OCI-LY7 (cell line): ENCODE measurements around the gene ZBTB20. TPM values are rescaled to one million over a fixed set of nuclear protein-coding genes. Genes with fewer than 3 reads are reported as not detected.

Experiments used
- BruUV-seq: library from RNA; stranded (reverse); fragments of 400-500 nt; replicated peaks from 2 replicates; lab custom pipeline; 2021; lab: Mats Ljungman, UMichigan
- CTCF ChIA-PET: fragments of 300-600 bp; sonication (Branson Sonifier 250); formaldehyde crosslinking; loops from one replicate; lab custom pipeline; 2022; ENCODE audit warnings: antibody characterized with exemption; ENCODE audit not compliant: unreplicated experiment; lab: Charles Lee
- POLR2A ChIA-PET: fragments of 300-600 bp; sonication (Branson Sonifier 250); formaldehyde crosslinking; loops from one replicate; lab custom pipeline; 2022; ENCODE audit warnings: antibody characterized with exemption; lab: Charles Lee
- DNase-seq: peaks from one replicate; pipeline ENCODE4 v3.0.0-alpha.2; 2015; ENCODE audit warnings: low spot score
- H2AFZ ChIP-seq: fragments of 200-600 bp; sonication (generic), shearing (Covaris generic); 2 replicates; pipeline ENCODE4 v1.6.1; 2014; ENCODE audit warnings: mild to moderate bottlenecking, antibody characterized with exemption, low read length, moderate library complexity
- H3K27ac ChIP-seq: fragments of 200-600 bp; sonication (generic); 2 replicates; pipeline ENCODE4 v1.5.1; 2014; ENCODE audit warnings: mixed run types, low read depth, mild to moderate bottlenecking, moderate library complexity, low read length, inconsistent platforms; ENCODE audit not compliant: poor library complexity, severe bottlenecking
- H3K36me3 ChIP-seq: fragments of 200-600 bp; sonication (generic); 2 replicates; pipeline ENCODE4 v1.6.1; 2014; ENCODE audit warnings: mild to moderate bottlenecking, antibody characterized with exemption, low read length, moderate library complexity, mixed read lengths; ENCODE audit not compliant: insufficient read depth
- H3K4me1 ChIP-seq: fragments of 200-600 bp; sonication (generic); 2 replicates; pipeline ENCODE4 v1.5.1; 2014; ENCODE audit warnings: mild to moderate bottlenecking, low read length; ENCODE audit not compliant: insufficient read depth, poor library complexity, severe bottlenecking
- H3K4me2 ChIP-seq: fragments of 200-600 bp; sonication (generic); 2 replicates; pipeline ENCODE4 v1.6.1; 2014; ENCODE audit warnings: mild to moderate bottlenecking, low read length
- H3K4me3 ChIP-seq: fragments of 200-600 bp; sonication (generic); 2 replicates; pipeline ENCODE4 v1.5.1; 2014; ENCODE audit warnings: mild to moderate bottlenecking, low read depth, low read length; ENCODE audit not compliant: poor library complexity, severe bottlenecking
- H3K79me2 ChIP-seq: fragments of 200-600 bp; sonication (generic); 2 replicates; pipeline ENCODE4 v1.6.1; 2016; ENCODE audit warnings: low read depth, mild to moderate bottlenecking, low read length, moderate library complexity, mixed read lengths; ENCODE audit not compliant: insufficient read depth
- H3K9me2 ChIP-seq: fragments of 200-600 bp; sonication (generic); 2 replicates; pipeline ENCODE4 v1.6.1; 2016; ENCODE audit warnings: mild to moderate bottlenecking, low read length, mixed read lengths; ENCODE audit not compliant: insufficient read depth
- H3K9me3 ChIP-seq: fragments of 200-600 bp; sonication (generic); 2 replicates; pipeline ENCODE4 v1.6.1; 2014; ENCODE audit warnings: mild to moderate bottlenecking, mixed run types, low read length, mixed read lengths
- H4K20me1 ChIP-seq: fragments of 200-600 bp; sonication (generic); 2 replicates; pipeline ENCODE4 v1.6.1; 2014; ENCODE audit warnings: mild to moderate bottlenecking, antibody characterized with exemption, low read length, moderate library complexity, mixed read lengths; ENCODE audit not compliant: insufficient read depth
- EZH2phosphoT487 ChIP-seq: fragments of 200-600 bp; sonication (generic); IDR thresholded peaks from 2 replicates; pipeline ENCODE4 v1.6.1; 2018; ENCODE audit warnings: low read depth, borderline replicate concordance, mild to moderate bottlenecking, mixed run types, antibody characterized with exemption, low read length, moderate library complexity, mixed read lengths
- intact Hi-C: fragments of 100-400 bp; cut with micrococcal nuclease; formaldehyde crosslinking; loops from one replicate; pipeline ENCODE4 v1.10.0; 2022; ENCODE audit not compliant: unreplicated experiment
- total RNA-seq, 2 experiments: library from RNA; depleted of rRNA in 1 of 2; stranded (reverse); fragments of >200 nt in 1 of 2; shearing (Covaris generic) in 1 of 2; gene quantifications; 2 replicates each; pipeline ENCODE4 v1.2.3, GENCODE V29; 2014 to 2022
- TF ChIP-seq, protein P1 (sequence below): fragments of 200-600 bp; sonication (generic); conservative IDR thresholded peaks from 2 replicates; pipeline ENCODE4 v1.5.1; 2014; ENCODE audit warnings: mild to moderate bottlenecking, antibody characterized with exemption, low read length, moderate library complexity, mixed read lengths

ZBTB20 gene
- total RNA-seq, 2 experiments from 2014 or later, result 5.5 to 11.8 TPM

DNA sequence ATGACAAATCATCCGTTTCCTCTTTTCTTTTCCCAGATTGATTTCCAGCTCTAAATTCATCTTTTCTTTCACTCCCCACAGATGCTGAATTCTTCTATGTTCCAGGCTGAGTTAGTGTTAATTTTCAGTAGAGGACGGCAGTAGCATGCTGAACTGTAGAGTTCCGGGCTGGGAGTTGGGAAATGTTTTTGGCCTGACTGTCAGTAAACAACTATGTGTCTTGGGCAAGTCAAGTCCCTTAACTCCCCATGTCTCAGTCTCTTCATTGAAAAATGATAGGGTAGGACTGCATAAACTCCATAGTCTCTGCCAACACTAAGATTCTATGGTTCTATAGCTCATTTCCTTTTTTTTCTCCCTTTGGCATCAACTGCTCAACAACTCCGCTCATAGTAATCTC is 519.3 kb downstream of the ZBTB20 start:
- Histone ChIP-seq H3K4me1 (no peaks in the 10 kb centered on the region), H3K9me2 (no peaks in the 10 kb centered on the region), H3K36me3 (no peaks in the 10 kb centered on the region), H3K27ac (no peak overlapping the region), H3K79me2 (no peaks in the 10 kb centered on the region), H2AFZ (no peak overlapping the region), H3K4me2 (no peak overlapping the region), H3K4me3 (no peak overlapping the region), H3K9me3 (no peaks in the 10 kb centered on the region), H4K20me1 (no peaks in the 10 kb centered on the region)
- BruUV-seq, result no TSS peak
- ChIA-PET CTCF (no interaction called here), POLR2A (no interaction called here)
- intact Hi-C loops, result no loop called here
- DNase-seq, result no peak
- no peak for TF ChIP-seq EZH2phosphoT487
- TF ChIP-seq, protein P1, sequence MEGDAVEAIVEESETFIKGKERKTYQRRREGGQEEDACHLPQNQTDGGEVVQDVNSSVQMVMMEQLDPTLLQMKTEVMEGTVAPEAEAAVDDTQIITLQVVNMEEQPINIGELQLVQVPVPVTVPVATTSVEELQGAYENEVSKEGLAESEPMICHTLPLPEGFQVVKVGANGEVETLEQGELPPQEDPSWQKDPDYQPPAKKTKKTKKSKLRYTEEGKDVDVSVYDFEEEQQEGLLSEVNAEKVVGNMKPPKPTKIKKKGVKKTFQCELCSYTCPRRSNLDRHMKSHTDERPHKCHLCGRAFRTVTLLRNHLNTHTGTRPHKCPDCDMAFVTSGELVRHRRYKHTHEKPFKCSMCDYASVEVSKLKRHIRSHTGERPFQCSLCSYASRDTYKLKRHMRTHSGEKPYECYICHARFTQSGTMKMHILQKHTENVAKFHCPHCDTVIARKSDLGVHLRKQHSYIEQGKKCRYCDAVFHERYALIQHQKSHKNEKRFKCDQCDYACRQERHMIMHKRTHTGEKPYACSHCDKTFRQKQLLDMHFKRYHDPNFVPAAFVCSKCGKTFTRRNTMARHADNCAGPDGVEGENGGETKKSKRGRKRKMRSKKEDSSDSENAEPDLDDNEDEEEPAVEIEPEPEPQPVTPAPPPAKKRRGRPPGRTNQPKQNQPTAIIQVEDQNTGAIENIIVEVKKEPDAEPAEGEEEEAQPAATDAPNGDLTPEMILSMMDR, result no peak

DNA sequence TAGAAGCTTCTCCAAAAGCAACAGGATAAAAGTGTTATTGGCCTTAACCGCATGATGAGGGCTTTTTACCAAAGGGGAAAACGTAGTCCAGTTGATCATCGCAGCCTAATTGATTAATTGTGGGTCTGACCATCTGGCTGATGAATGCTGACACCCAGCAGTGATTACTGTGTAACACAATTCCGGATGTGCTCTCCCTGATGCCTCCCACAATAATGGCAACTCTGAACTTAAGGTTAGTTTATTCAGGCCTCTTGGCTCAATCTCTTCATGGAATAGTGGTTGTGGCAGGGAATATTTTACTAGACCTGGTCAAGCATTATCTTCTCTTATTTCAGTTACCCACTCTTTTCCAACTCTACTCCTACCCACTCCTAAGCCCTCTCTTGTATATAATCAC is 520.3 kb downstream of the ZBTB20 start:
- no peak overlapping the region for H2AFZ ChIP-seq
- ChIA-PET CTCF (no interaction called here), POLR2A (interaction anchor here (1.5 kb wide), 1 partner anchor 242 kb away, joined by 3 read pairs; no protein-coding TSS in a partner anchor)
- H3K79me2 ChIP-seq, result no peaks in the 10 kb centered on the region
- TF ChIP-seq EZH2phosphoT487, result no peak
- TF ChIP-seq, protein P1, result no peak
- no peaks in the 10 kb centered on the region for H4K20me1 ChIP-seq
- H3K4me1 ChIP-seq, result no peaks in the 10 kb centered on the region
- no peak overlapping the region for H3K4me3 ChIP-seq
- H3K27ac ChIP-seq, result no peak overlapping the region
- no TSS peak for BruUV-seq
- DNase-seq, result no peak
- no peaks in the 10 kb centered on the region for H3K9me2 ChIP-seq
- H3K36me3 ChIP-seq, result no peaks in the 10 kb centered on the region
- intact Hi-C loops, result no loop called here
- H3K9me3 ChIP-seq, result no peaks in the 10 kb centered on the region
- no peak overlapping the region for H3K4me2 ChIP-seq

DNA sequence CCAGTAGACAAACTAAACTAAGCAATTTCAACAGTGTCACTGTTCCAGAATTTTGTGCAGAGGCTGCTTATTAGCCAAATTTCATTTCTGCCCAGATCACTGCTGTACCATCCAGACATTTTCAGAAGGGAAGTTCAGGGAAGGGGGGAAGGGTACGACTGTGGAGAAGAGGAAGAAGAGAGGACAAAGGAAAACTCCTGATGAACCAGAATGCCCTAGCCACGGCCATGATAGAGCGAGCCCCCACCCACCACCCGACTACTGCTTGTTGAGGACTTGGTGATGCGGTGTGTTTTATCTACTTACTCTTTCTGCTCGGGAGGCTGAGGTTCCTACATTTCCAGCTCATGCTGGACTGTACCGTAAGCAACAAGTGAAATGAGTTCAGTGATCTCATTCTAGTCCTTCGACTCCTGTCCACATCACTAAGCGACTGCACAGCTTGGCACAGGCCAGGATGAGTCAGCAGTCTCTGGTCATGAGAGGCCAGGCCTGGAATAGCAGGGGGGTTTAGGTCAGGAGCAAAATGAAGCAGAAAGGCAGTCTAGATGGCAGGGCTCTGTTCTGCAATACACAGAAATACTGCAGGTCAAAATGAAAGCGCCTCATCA is 522.4 kb downstream of the ZBTB20 start:
- CTCF ChIA-PET, result no interaction called here
- intact Hi-C loops, result no loop called here
- no peak overlapping the region for H3K4me2 ChIP-seq

More for the DNA sequence above, 522.4 kb downstream of the ZBTB20 start:
- no peak overlapping the region for H2AFZ ChIP-seq
- H3K9me3 ChIP-seq, result no peaks in the 10 kb centered on the region
- H3K4me3 ChIP-seq, result no peak overlapping the region
- no peaks in the 10 kb centered on the region for H4K20me1 ChIP-seq
- POLR2A ChIA-PET, result interaction anchor here (0.9 to 1.2 kb wide), 2 partner anchors 15 to 23 kb away, joined by 3 read pairs; no protein-coding TSS in a partner anchor
- no peaks in the 10 kb centered on the region for H3K9me2 ChIP-seq
- no peak for DNase-seq
- H3K4me1 ChIP-seq, result no peaks in the 10 kb centered on the region
- no peaks in the 10 kb centered on the region for H3K36me3 ChIP-seq
- H3K79me2 ChIP-seq, result no peaks in the 10 kb centered on the region
- no peak overlapping the region for H3K27ac ChIP-seq
- no TSS peak for BruUV-seq
- TF ChIP-seq, protein P1, result no peak
